Measurements from ENCODE around the gene DBI. TPM values are rescaled to one million over a fixed set of nuclear protein-coding genes. Genes with fewer than 3 reads are reported as not detected.

DBI gene
- total RNA-seq, 1 donor from 2014 or later, result 156 TPM

- peaks cover 2% of the 10 kb centered on the region for H3K36me3 Mint-ChIP-seq (ENCODE audit: insufficient read depth)
- DNase-seq (ENCODE audit: low spot score, unreplicated experiment), result peak; percentile 37
- H3K27me3 Mint-ChIP-seq, result no peaks in the 10 kb centered on the region
- H3K4me1 Mint-ChIP-seq (ENCODE audit: low read depth), result peaks cover 8% of the 10 kb centered on the region
- peaks cover 15% of the 10 kb centered on the region for H3K9me3 Mint-ChIP-seq (ENCODE audit: low read depth)
- TF ChIP-seq CTCF (IDR thresholded peaks at IDR 0.05; ENCODE audit: unreplicated experiment), result peak; percentile 85
- H3K4me3 Mint-ChIP-seq (ENCODE audit: low read depth), result no peak overlapping the region
- no peak overlapping the region for H3K27ac Mint-ChIP-seq
These were observed 40.8 kb downstream of the DBI start for GRCh38 chr2:119407430-119408220.

- H3K36me3 Mint-ChIP-seq (ENCODE audit: insufficient read depth), result peaks cover 2% of the 10 kb centered on the region
- TF ChIP-seq CTCF (IDR thresholded peaks at IDR 0.05; ENCODE audit: unreplicated experiment), result no peak
- DNase-seq (ENCODE audit: low spot score, unreplicated experiment), result no peak
- no peaks in the 10 kb centered on the region for H3K27me3 Mint-ChIP-seq
- H3K4me1 Mint-ChIP-seq (ENCODE audit: low read depth), result peaks cover 8% of the 10 kb centered on the region
- H3K27ac Mint-ChIP-seq, result no peak overlapping the region
- H3K9me3 Mint-ChIP-seq (ENCODE audit: low read depth), result peaks cover 15% of the 10 kb centered on the region
- no peak overlapping the region for H3K4me3 Mint-ChIP-seq (ENCODE audit: low read depth)
These were observed 41.4 kb downstream of the DBI start for GRCh38 chr2:119408221-119408619.

GRCh38 chr2:119409506-119409905, 42.7 kb downstream of the DBI start:
- Mint-ChIP-seq H3K4me3 (ENCODE audit: low read depth) (no peak overlapping the region), H3K27ac (no peak overlapping the region), H3K27me3 (no peaks in the 10 kb centered on the region), H3K36me3 (ENCODE audit: insufficient read depth) (peaks cover 2% of the 10 kb centered on the region), H3K4me1 (ENCODE audit: low read depth) (peaks cover 8% of the 10 kb centered on the region), H3K9me3 (ENCODE audit: low read depth) (peaks cover 18% of the 10 kb centered on the region)
- no peak for TF ChIP-seq CTCF (IDR thresholded peaks at IDR 0.05; ENCODE audit: unreplicated experiment)
- no peak for DNase-seq (ENCODE audit: low spot score, unreplicated experiment)

GRCh38 chr2:119414894-119415293, 48.1 kb downstream of the DBI start:
- TF ChIP-seq CTCF (IDR thresholded peaks at IDR 0.05; ENCODE audit: unreplicated experiment), result no peak
- no peak overlapping the region for H3K4me3 Mint-ChIP-seq (ENCODE audit: low read depth)
- H3K9me3 Mint-ChIP-seq (ENCODE audit: low read depth), result peaks cover 15% of the 10 kb centered on the region
- H3K27me3 Mint-ChIP-seq, result no peaks in the 10 kb centered on the region
- DNase-seq (ENCODE audit: low spot score, unreplicated experiment), result no peak
- H3K36me3 Mint-ChIP-seq (ENCODE audit: insufficient read depth), result peaks cover under 1% of the 10 kb centered on the region
- H3K27ac Mint-ChIP-seq, result no peak overlapping the region
- H3K4me1 Mint-ChIP-seq (ENCODE audit: low read depth), result peaks cover 8% of the 10 kb centered on the region

GRCh38 chr2:119415630-119416029, 48.9 kb downstream of the DBI start:
- Mint-ChIP-seq H3K9me3 (ENCODE audit: low read depth) (peaks cover 10% of the 10 kb centered on the region), H3K36me3 (ENCODE audit: insufficient read depth) (no peaks in the 10 kb centered on the region), H3K4me3 (ENCODE audit: low read depth) (no peak overlapping the region), H3K27ac (no peak overlapping the region), H3K4me1 (ENCODE audit: low read depth) (peaks cover 15% of the 10 kb centered on the region), H3K27me3 (no peaks in the 10 kb centered on the region)
- no peak for DNase-seq (ENCODE audit: low spot score, unreplicated experiment)
- TF ChIP-seq CTCF (IDR thresholded peaks at IDR 0.05; ENCODE audit: unreplicated experiment), result no peak
